ENCODE data around the gene FAM83E. TPM values are rescaled to one million over a fixed set of nuclear protein-coding genes. Genes with fewer than 3 reads are reported as not detected.

Gene FAM83E
- total RNA-seq = 1 to 10 TPM; 1.2 to 2.1 TPM

DNA sequence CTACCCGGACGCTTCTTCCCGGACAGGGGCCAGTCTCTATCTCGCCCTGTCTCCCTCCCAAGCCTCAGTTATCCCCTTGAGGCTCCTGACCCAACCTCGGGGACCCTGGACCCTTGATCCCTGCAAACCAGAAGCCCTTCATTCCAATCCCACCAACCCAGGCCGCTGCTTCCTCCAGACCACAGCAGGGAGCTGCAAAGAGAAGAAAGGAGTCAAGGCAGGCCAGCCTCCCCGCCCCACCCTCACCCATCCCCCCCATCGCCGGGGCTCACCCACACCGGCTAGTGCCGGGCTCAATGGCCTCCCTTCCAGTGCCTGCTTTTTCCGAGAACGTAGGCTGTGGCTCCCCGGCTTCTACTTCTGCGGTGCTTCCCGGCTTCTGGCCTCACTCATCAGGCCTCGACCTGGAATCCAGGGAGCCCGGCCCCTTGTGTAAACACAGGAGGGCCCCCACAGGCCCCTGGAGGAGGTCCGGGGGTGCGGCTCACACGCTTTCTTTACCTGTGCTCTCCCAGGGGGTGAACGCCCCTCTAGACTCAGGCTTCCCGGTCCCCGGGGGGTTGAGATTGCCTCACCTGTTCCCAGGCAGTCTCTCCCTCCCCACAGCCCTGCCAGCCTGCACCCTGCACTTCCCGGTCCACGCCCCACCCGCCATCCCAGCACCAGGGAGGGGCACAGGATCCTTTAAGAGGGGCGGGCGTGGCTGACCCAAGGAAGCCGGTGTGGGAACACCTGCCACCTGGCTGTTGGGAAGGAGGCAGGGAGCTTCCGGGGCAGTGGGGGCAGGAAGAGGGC, at the start of gene FAM83E:
Gene FAM83E (minus strand): TSS at position 641 of the 795 bp plus-strand sequence. CDS start 1,704 bp downstream, outside the sequence.

GRCh38 chr19:48646001-48646721, 31.3 kb upstream of the FAM83E start, which contains the start of gene CA11:
Gene CA11 (minus strand): TSS chr19:48646187. CDS start chr19:48645632, 555 bp downstream.

DNA sequence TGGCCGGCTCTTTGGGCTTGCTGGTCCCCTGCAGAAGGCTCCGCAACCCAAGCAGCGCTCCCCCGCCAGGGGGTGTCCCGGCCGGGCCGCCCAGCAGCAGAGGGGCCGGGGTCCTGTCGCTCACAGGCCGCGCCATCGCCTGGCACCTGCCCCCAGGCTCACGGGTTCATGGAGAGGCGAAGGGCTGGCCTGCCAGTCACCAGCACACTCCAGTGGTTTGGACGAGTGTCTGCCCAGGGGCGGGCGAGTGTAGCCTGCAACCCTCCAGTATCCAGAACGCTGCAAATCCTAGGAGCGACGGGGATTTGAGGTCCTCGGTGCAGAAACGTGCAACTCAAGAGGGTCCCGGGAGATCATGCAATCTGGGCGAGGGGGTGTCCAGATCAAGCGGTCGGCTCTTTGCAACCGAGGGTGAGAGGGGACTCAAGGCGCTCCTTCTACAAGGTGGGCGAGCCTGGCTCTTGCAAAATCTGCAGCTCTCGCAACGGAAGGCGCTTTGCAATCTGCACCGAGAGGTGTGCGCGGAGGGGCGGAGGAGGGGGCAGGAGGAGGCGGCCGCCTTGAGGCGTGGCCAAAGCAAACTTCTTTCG, 22.1 kb upstream of the FAM83E start, which contains the start of gene DBP:
Gene DBP (minus strand): TSS at position 521 of the 590 bp plus-strand sequence. CDS start 385 bp downstream, at position 136.

GRCh38 chr19:48618916-48619691, 4.2 kb upstream of the FAM83E start, which contains the start of the genes RPL18 and SPHK2:
Gene RPL18 (minus strand): TSS chr19:48619178. CDS start chr19:48619143, 35 bp downstream.
Gene SPHK2 (plus strand): TSS chr19:48619506. CDS start chr19:48620515, 1,009 bp downstream.

GRCh38 chr19:48606463-48607358, 8.2 kb downstream of the FAM83E start, which contains the start of gene SPACA4:
Gene SPACA4 (plus strand): TSS chr19:48606742. CDS start chr19:48606979, 237 bp downstream.

Other genes with a start within 250 kb of the FAM83E start
- gene KDELR1, start 223.5 kb downstream of the FAM83E start, total RNA-seq = 10 to 100 TPM; 71.5 to 76.1 TPM
- under 1 TPM; 0.05 to 0.08 TPM for gene GRIN2D, start 221.4 kb downstream of the FAM83E start, total RNA-seq
- 10 to 100 TPM; 28.4 to 29.9 TPM for gene GRWD1, start 169.1 kb downstream of the FAM83E start, total RNA-seq
- gene KCNJ14, start 159.5 kb downstream of the FAM83E start, total RNA-seq = under 1 TPM; 0.71 to 0.75 TPM
- 10 to 100 TPM; 62.3 to 66.6 TPM for gene CYTH2, start 145.7 kb downstream of the FAM83E start, total RNA-seq
- 1 to 10 TPM; 5.7 to 7.5 TPM for gene LMTK3, start 103.2 kb downstream of the FAM83E start, total RNA-seq
- gene SULT2B1, start 62.9 kb downstream of the FAM83E start, total RNA-seq = under 1 TPM in 1 of 2 experiments, not detected in 1; 0.17 TPM
- not detected for gene SPACA4, start 8.3 kb downstream of the FAM83E start, total RNA-seq
- gene RPL18, start 4.1 kb upstream of the FAM83E start, total RNA-seq = 1,000 to 10,000 TPM; 2,122 to 2,183 TPM
- gene SPHK2, start 4.4 kb upstream of the FAM83E start, total RNA-seq = 10 to 100 TPM; 26.6 to 30.6 TPM
- 10 to 100 TPM; 25.8 to 27.4 TPM for gene DBP, start 22.3 kb upstream of the FAM83E start, total RNA-seq
- gene CA11, start 31.1 kb upstream of the FAM83E start, total RNA-seq = 10 to 100 TPM; 10.7 to 11.5 TPM
- 1 to 10 TPM; 1.2 to 1.3 TPM for gene NTN5, start 57.9 kb upstream of the FAM83E start, total RNA-seq
- gene FUT2, start 80.9 kb upstream of the FAM83E start, total RNA-seq = not detected
- 1 to 10 TPM; 1.1 to 1.4 TPM for gene MAMSTR, start 104.6 kb upstream of the FAM83E start, total RNA-seq
- under 1 TPM; 0.14 to 0.15 TPM for gene RASIP1, start 125.5 kb upstream of the FAM83E start, total RNA-seq
- not detected for gene IZUMO1, start 131.8 kb upstream of the FAM83E start, total RNA-seq
- gene FUT1, start 137.6 kb upstream of the FAM83E start, total RNA-seq = under 1 TPM; 0.12 to 0.28 TPM
- gene FGF21, start 140.4 kb upstream of the FAM83E start, total RNA-seq = not detected
- 10 to 100 TPM; 38.5 to 41.2 TPM for gene BCAT2, start 196.0 kb upstream of the FAM83E start, total RNA-seq
- under 1 TPM; 0.35 to 0.82 TPM for gene HSD17B14, start 221.4 kb upstream of the FAM83E start, total RNA-seq